Thymus (tissue), 11 donors: Measurements from ENCODE around the gene RPS6KA2. TPM values are rescaled to one million over a fixed set of nuclear protein-coding genes. Genes with fewer than 3 reads are reported as not detected.

Source experiments
- DNase-seq, 9 donors: peaks; one replicate each; pipeline ENCODE4 v3.0.0-alpha.2; 2013; ENCODE audit warnings: low spot score in 9 of 9, low read depth in 6 of 9, missing footprints in 1 of 9
- H3K27ac ChIP-seq, 2 donors: one replicate each; pipeline ENCODE4 v1.5.1; 2013; ENCODE audit warnings: control low read depth in 1 of 2, low read depth in 1 of 2, low read length in 1 of 2, mild to moderate bottlenecking in 1 of 2, moderate library complexity in 1 of 2
- H3K27me3 ChIP-seq, 2 donors: one replicate each; pipeline ENCODE4 v1.5.1; 2013; ENCODE audit warnings: low read length in 1 of 2; ENCODE audit not compliant: control insufficient read depth in 2 of 2, insufficient read depth in 1 of 2
- H3K36me3 ChIP-seq, 2 donors: one replicate each; pipeline ENCODE4 v1.5.1; 2013; ENCODE audit warnings: low read length in 1 of 2, mild to moderate bottlenecking in 1 of 2, moderate library complexity in 1 of 2; ENCODE audit not compliant: control insufficient read depth in 2 of 2, insufficient read depth in 2 of 2
- H3K4me1 ChIP-seq, 2 donors: one replicate each; pipeline ENCODE4 v1.5.1; 2013; ENCODE audit warnings: low read length in 2 of 2; ENCODE audit not compliant: control insufficient read depth in 2 of 2, insufficient read depth in 2 of 2
- H3K4me3 ChIP-seq, 2 donors: one replicate each; pipeline ENCODE4 v1.5.1; 2013; ENCODE audit warnings: low read length in 2 of 2, control low read depth in 1 of 2, mild to moderate bottlenecking in 1 of 2
- H3K9me3 ChIP-seq, 2 donors: one replicate each; pipeline ENCODE4 v1.5.1; 2013; ENCODE audit warnings: low read length in 1 of 2, mild to moderate bottlenecking in 1 of 2; ENCODE audit not compliant: control insufficient read depth in 2 of 2, insufficient read depth in 1 of 2
- WGBS: extraction: QIAGEN DNeasy Blood & Tissue Kit; methylation state at CpG from one replicate; pipeline ENCODE4 v1.1.7; 2013; 5-methylcytosine and 5-hydroxymethylcytosine counted together
- polyA plus RNA-seq: library from polyadenylated mRNA; stranded (reverse); fragments of 200-250 nt; gene quantifications from one replicate; pipeline ENCODE4 v1.2.3, GENCODE V29; 2013
- total RNA-seq: library from RNA; stranded (reverse); fragments of 120-200 nt; gene quantifications from one replicate; pipeline ENCODE4 v1.2.4, GENCODE V29; 2013
- donor health status: healthy.

Gene RPS6KA2
- total and polyA plus RNA-seq, 2 donors = 2.9 to 12.3 TPM

- no peak overlapping the region for H3K27ac ChIP-seq
- no peaks in the 10 kb centered on the region for H3K36me3 ChIP-seq
- H3K4me3 ChIP-seq = no peak overlapping the region
- 92% methylated on average over 9 of the region's 9 CpGs for WGBS
- H3K9me3 ChIP-seq = no peaks in the 10 kb centered on the region
- H3K4me1 ChIP-seq = no peaks in the 10 kb centered on the region
- no peak for DNase-seq
- H3K27me3 ChIP-seq = no peaks in the 10 kb centered on the region
Measured at GRCh38 chr6:166579237-166579850, 47.7 kb downstream of the RPS6KA2 start.

GRCh38 chr6:166578536-166579236, 48.4 kb downstream of the RPS6KA2 start:
- WGBS = 96% methylated on average over 15 of the region's 15 CpGs
- Histone ChIP-seq H3K36me3 (no peaks in the 10 kb centered on the region), H3K9me3 (no peaks in the 10 kb centered on the region), H3K27me3 (no peaks in the 10 kb centered on the region), H3K4me3 (no peak overlapping the region), H3K27ac (no peak overlapping the region), H3K4me1 (no peaks in the 10 kb centered on the region)
- no peak for DNase-seq

- DNase-seq = no peak
- Histone ChIP-seq H3K9me3 (no peaks in the 10 kb centered on the region), H3K27ac (no peak overlapping the region)
Measured at GRCh38 chr6:166575205-166575604, 51.8 kb downstream of the RPS6KA2 start.

GRCh38 chr6:166573511-166574216, 53.4 kb downstream of the RPS6KA2 start:
- 95% methylated on average over 18 of the region's 18 CpGs for WGBS
- no peak for DNase-seq
- Histone ChIP-seq H3K4me1 (no peaks in the 10 kb centered on the region), H3K4me3 (no peak overlapping the region), H3K27ac (no peak overlapping the region), H3K9me3 (no peaks in the 10 kb centered on the region), H3K27me3 (peaks cover 0 to 3% of the 10 kb centered on the region in 2 donors), H3K36me3 (no peaks in the 10 kb centered on the region)

More at GRCh38 chr6:166575205-166575604, 51.8 kb downstream of the RPS6KA2 start:
- H3K4me3 ChIP-seq = no peak overlapping the region
- H3K36me3 ChIP-seq = no peaks in the 10 kb centered on the region
- H3K27me3 ChIP-seq = peaks cover 0 to 3% of the 10 kb centered on the region in 2 donors
- H3K4me1 ChIP-seq = no peaks in the 10 kb centered on the region
- 95% methylated on average over 11 of the region's 11 CpGs for WGBS

GRCh38 chr6:166572370-166573261, 54.4 kb downstream of the RPS6KA2 start:
- no peak for DNase-seq
- WGBS = 94% methylated on average over 18 of the region's 18 CpGs
- H3K36me3 ChIP-seq = no peaks in the 10 kb centered on the region

GRCh38 chr6:166570929-166571713, 55.9 kb downstream of the RPS6KA2 start:
- DNase-seq = no peak
- 96% methylated on average over 22 of the region's 22 CpGs for WGBS

More at GRCh38 chr6:166572370-166573261, 54.4 kb downstream of the RPS6KA2 start:
- H3K27me3 ChIP-seq = peaks cover 0 to 3% of the 10 kb centered on the region in 2 donors
- no peaks in the 10 kb centered on the region for H3K4me1 ChIP-seq
- H3K9me3 ChIP-seq = no peaks in the 10 kb centered on the region
- no peak overlapping the region for H3K27ac ChIP-seq
- no peak overlapping the region for H3K4me3 ChIP-seq

GRCh38 chr6:166569206-166569605, 57.8 kb downstream of the RPS6KA2 start:
- no peak for DNase-seq
- no peak overlapping the region for H3K4me3 ChIP-seq
- H3K27me3 ChIP-seq = peaks cover 0 to 3% of the 10 kb centered on the region in 2 donors
- no peaks in the 10 kb centered on the region for H3K4me1 ChIP-seq
- H3K9me3 ChIP-seq = no peaks in the 10 kb centered on the region
- no peaks in the 10 kb centered on the region for H3K36me3 ChIP-seq
- WGBS = 97% methylated on average over 13 of the region's 13 CpGs
- no peak overlapping the region for H3K27ac ChIP-seq

More at GRCh38 chr6:166570929-166571713, 55.9 kb downstream of the RPS6KA2 start:
- no peak overlapping the region for H3K27ac ChIP-seq
- no peaks in the 10 kb centered on the region for H3K9me3 ChIP-seq
- no peaks in the 10 kb centered on the region for H3K4me1 ChIP-seq
- H3K27me3 ChIP-seq = peaks cover 0 to 3% of the 10 kb centered on the region in 2 donors
- no peak overlapping the region for H3K4me3 ChIP-seq
- no peaks in the 10 kb centered on the region for H3K36me3 ChIP-seq

GRCh38 chr6:166567813-166568212, 59.2 kb downstream of the RPS6KA2 start:
- no peak overlapping the region for H3K4me3 ChIP-seq
- H3K9me3 ChIP-seq = no peaks in the 10 kb centered on the region
- no peaks in the 10 kb centered on the region for H3K4me1 ChIP-seq
- H3K27ac ChIP-seq = no peak overlapping the region
- 97% methylated on average over 8 of the region's 8 CpGs for WGBS
- no peak for DNase-seq
- no peaks in the 10 kb centered on the region for H3K36me3 ChIP-seq
- H3K27me3 ChIP-seq = peaks cover 0 to 2% of the 10 kb centered on the region in 2 donors
